ENCODE data around the gene PITX2.

PITX2 gene

GRCh38 chr4:110621839-110622751 lies 782 bp downstream of the PITX2 start:
- DNase-seq: no peak

GRCh38 chr4:110621328-110621812 lies 1.5 kb downstream of the PITX2 start:
- DNase-seq: no peak

- no peak for DNase-seq
Measured at GRCh38 chr4:110620691-110621327, 2.1 kb downstream of the PITX2 start.

- DNase-seq: no peak
Measured at GRCh38 chr4:110620322-110620690, 2.6 kb downstream of the PITX2 start.

- DNase-seq: no peak
Measured at GRCh38 chr4:110619463-110620247, 3.2 kb downstream of the PITX2 start.

GRCh38 chr4:110618581-110619462 lies 4.1 kb downstream of the PITX2 start:
- DNase-seq: no peak

GRCh38 chr4:110617646-110618580 lies 5.0 kb downstream of the PITX2 start:
- DNase-seq: no peak

- DNase-seq: no peak
Measured at GRCh38 chr4:110617075-110617640, 5.7 kb downstream of the PITX2 start.

GRCh38 chr4:110616238-110617074 lies 6.4 kb downstream of the PITX2 start:
- no peak for DNase-seq

- no peak for DNase-seq
Measured at GRCh38 chr4:110615353-110616237, 7.3 kb downstream of the PITX2 start.

GRCh38 chr4:110614976-110615352 lies 7.9 kb downstream of the PITX2 start:
- DNase-seq: no peak

GRCh38 chr4:110614173-110614963 lies 8.5 kb downstream of the PITX2 start:
- no peak for DNase-seq

- no peak for DNase-seq
Measured at GRCh38 chr4:110613745-110614144, 9.1 kb downstream of the PITX2 start.

- no peak for DNase-seq
Measured at GRCh38 chr4:110612631-110613269, 10.1 kb downstream of the PITX2 start.

GRCh38 chr4:110611968-110612447 lies 10.9 kb downstream of the PITX2 start:
- DNase-seq: no peak

- DNase-seq: no peak
Measured at GRCh38 chr4:110610940-110611831, 11.7 kb downstream of the PITX2 start.
